A549 (cell line): ENCODE results near the gene SEPTIN10.

Source experiments
- CEBPB ChIP-seq, 2 experiments: fragments of >200 bp in 1 of 2; sonication (Bioruptor Twin) in 1 of 2; formaldehyde crosslinking in 1 of 2; IDR thresholded peaks; 2 replicates each; pipeline ENCODE4 v1.6.1; 2012 to 2016
- POLR2A ChIP-seq: IDR thresholded peaks from 2 replicates; pipeline ENCODE4 v1.6.1; 2012; ENCODE audit warnings: mild to moderate bottlenecking, low read length
- RFX5 ChIP-seq: fragments of 450-650 bp; IDR thresholded peaks from 2 replicates; pipeline ENCODE4 v1.7.1; 2014; ENCODE audit warnings: antibody characterized with exemption, mild to moderate bottlenecking, moderate library complexity
- TF ChIP-seq, protein P1 (sequence below): fragments of >200 bp; sonication (Bioruptor Twin); formaldehyde crosslinking; IDR thresholded peaks from 3 replicates; pipeline ENCODE4 v1.5.1; 2016
- TF ChIP-seq, protein P2 (sequence below): IDR thresholded peaks from 2 replicates; pipeline ENCODE4 v1.6.1; 2012; ENCODE audit warnings: low read depth, borderline replicate concordance
- TF ChIP-seq, protein P3 (sequence below): IDR thresholded peaks from 2 replicates; pipeline ENCODE4 v1.6.1; 2012

DNA sequence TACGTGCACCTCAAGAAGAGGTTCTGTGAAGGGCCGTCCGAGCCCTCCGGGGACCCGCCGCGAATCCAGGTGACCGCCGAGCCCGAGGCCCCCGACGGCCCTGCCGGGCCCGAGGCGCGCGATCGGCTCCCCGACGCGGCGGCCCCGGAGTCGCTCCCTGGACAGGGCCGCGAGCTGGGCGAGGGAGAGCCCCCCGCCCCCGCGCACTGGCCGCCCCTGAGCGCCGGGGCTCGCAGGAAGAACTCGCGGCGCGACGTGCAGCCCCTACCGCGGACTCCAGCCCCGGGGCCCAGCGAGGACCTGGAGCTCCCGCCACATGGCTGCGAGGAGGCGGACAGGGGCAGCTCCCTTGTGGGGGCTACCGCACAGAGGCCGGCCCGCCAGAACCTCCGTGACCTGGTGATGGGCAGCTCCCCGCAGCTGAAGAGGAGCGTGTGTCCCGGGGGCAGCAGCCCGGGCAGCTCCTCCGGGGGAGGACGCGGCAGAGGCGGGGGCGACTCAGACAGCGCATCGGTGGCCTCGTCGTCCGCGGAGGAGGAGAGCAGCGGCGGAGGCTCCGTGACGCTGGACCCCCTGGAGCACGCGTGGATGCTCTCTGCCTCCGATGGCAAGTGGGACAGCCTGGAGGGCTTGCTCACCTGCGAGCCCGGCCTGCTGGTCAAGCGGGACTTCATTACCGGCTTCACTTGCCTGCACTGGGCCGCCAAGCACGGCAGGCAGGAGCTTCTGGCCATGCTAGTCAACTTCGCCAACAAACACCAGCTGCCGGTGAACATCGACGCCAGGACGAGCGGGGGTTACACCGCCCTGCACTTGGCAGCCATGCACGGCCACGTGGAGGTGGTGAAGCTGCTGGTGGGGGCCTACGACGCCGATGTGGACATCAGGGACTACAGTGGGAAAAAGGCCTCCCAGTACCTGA is 1.2 kb upstream of the SEPTIN10 start:
- TF ChIP-seq POLR2A (no peak), CEBPB (IDR thresholded peaks at IDR 0.05) (no peak), RFX5 (no peak)
- TF ChIP-seq, protein P1, sequence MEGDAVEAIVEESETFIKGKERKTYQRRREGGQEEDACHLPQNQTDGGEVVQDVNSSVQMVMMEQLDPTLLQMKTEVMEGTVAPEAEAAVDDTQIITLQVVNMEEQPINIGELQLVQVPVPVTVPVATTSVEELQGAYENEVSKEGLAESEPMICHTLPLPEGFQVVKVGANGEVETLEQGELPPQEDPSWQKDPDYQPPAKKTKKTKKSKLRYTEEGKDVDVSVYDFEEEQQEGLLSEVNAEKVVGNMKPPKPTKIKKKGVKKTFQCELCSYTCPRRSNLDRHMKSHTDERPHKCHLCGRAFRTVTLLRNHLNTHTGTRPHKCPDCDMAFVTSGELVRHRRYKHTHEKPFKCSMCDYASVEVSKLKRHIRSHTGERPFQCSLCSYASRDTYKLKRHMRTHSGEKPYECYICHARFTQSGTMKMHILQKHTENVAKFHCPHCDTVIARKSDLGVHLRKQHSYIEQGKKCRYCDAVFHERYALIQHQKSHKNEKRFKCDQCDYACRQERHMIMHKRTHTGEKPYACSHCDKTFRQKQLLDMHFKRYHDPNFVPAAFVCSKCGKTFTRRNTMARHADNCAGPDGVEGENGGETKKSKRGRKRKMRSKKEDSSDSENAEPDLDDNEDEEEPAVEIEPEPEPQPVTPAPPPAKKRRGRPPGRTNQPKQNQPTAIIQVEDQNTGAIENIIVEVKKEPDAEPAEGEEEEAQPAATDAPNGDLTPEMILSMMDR = no peak
- TF ChIP-seq, protein P2, sequence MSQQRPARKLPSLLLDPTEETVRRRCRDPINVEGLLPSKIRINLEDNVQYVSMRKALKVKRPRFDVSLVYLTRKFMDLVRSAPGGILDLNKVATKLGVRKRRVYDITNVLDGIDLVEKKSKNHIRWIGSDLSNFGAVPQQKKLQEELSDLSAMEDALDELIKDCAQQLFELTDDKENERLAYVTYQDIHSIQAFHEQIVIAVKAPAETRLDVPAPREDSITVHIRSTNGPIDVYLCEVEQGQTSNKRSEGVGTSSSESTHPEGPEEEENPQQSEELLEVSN = 0 out of 2 replicates have a peak, but pooled peaks have one; percentile 30
- TF ChIP-seq, protein P3, sequence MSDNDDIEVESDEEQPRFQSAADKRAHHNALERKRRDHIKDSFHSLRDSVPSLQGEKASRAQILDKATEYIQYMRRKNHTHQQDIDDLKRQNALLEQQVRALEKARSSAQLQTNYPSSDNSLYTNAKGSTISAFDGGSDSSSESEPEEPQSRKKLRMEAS = peak; percentile 88
